ENCODE results near the gene IL31. TPM values are rescaled to one million over a fixed set of nuclear protein-coding genes. Genes with fewer than 3 reads are reported as not detected.

IL31 gene
- total and polyA plus RNA-seq, 8 donors = not detected

- no peak for DNase-seq
- Histone ChIP-seq H3K4me3 (no peak overlapping the region), H3K9me3 (no peaks in the 10 kb centered on the region), H3K4me1 (no peaks in the 10 kb centered on the region), H3K27ac (no peak overlapping the region), H3K36me3 (no peaks in the 10 kb centered on the region), H3K27me3 (no peaks in the 10 kb centered on the region)
- no peak for FAIRE-seq
- 76 to 84% methylated on average over 11 of the region's 11 CpGs for WGBS, 2 donors
- intact Hi-C loops (cut with DNase I) = loop anchor here in 1 of 3 donors (10.0 kb wide), 1 partner anchor 278 kb away; the partner anchor contains the start of gene CFAP251
- no peak for ATAC-seq
- TF ChIP-seq CTCF (IDR thresholded peaks at IDR 0.05) = no peak
These were observed 18.4 kb upstream of the IL31 start for GRCh38 chr12:122192441-122192840.

GRCh38 chr12:122190842-122191668, 17.0 kb upstream of the IL31 start:
- Histone ChIP-seq H3K27ac (no peak overlapping the region), H3K4me3 (no peak overlapping the region), H3K36me3 (no peaks in the 10 kb centered on the region), H3K4me1 (no peaks in the 10 kb centered on the region), H3K9me3 (no peaks in the 10 kb centered on the region), H3K27me3 (no peaks in the 10 kb centered on the region)
- peak; percentile 64 to 85 (median 75) for DNase-seq
- ATAC-seq = peak; percentile 82 to 100 (median 96)
- FAIRE-seq = no peak
- intact Hi-C loops (cut with DNase I) = loop anchor here in 1 of 3 donors (10.0 kb wide), 1 partner anchor 276 kb away; the partner anchor contains the start of gene CFAP251
- peak; percentile 53 to 73 (median 71) for TF ChIP-seq CTCF (IDR thresholded peaks at IDR 0.05)
- 50 to 57% methylated on average over 18 of the region's 18 CpGs for WGBS, 2 donors

DNA sequence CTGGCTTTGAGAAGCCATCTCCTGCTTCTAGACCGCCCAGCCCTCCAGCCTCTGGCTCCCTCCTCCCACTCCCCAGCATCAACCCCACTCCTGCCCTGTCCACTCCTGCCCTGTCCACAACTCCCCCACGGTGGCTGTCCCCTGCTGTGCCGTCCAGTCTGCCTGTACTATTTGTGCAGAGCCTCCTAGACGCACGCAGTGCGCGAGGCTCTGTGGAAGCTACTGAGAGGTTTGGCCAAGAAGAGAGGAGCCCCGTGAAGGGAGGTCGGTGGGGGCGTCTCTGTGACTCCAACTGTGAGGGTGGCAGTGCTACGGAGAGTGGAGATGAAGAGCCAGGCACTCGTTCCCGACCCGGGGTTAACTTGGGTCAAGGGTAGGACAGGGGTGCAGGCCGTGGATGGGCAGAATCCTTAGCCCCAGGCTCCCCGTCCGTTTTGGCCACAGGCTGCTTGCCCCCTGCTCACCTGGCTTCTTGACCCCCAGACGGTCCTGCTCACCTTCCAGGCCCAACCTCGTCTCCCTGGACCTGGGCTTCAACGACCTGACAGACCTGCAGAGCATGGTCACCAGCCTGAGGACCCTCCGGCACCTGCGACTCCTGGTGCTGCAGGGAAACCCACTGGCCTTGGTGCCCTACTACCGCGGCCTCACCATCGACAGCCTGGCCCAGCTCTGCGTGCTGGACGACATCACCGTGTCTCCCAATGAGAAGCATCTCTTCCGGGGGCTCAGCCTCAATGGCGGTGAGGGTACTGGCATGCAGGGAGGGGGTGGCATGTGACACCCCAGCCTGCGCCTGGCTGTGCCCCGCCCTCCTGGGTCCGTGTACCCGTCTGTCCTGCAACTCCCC, 15.8 kb upstream of the IL31 start:
- no peak overlapping the region for H3K4me3 ChIP-seq
- no peaks in the 10 kb centered on the region for H3K27me3 ChIP-seq
- no peak for TF ChIP-seq CTCF (IDR thresholded peaks at IDR 0.05)
- no peaks in the 10 kb centered on the region for H3K36me3 ChIP-seq
- H3K4me1 ChIP-seq = no peaks in the 10 kb centered on the region
- intact Hi-C loops (cut with DNase I) = loop anchor here in 1 of 3 donors (10.0 kb wide), 2 partner anchors 135 to 275 kb away; partner anchors contain the start of gene CFAP251
- FAIRE-seq (no peak), ATAC-seq (no peak), DNase-seq (peak in 1 of 6 donors; percentile 58)
- WGBS, 2 donors = 78 to 82% methylated on average over 32 to 34 of the region's 34 CpGs
- H3K9me3 ChIP-seq = no peaks in the 10 kb centered on the region
- H3K27ac ChIP-seq = no peak overlapping the region

DNA sequence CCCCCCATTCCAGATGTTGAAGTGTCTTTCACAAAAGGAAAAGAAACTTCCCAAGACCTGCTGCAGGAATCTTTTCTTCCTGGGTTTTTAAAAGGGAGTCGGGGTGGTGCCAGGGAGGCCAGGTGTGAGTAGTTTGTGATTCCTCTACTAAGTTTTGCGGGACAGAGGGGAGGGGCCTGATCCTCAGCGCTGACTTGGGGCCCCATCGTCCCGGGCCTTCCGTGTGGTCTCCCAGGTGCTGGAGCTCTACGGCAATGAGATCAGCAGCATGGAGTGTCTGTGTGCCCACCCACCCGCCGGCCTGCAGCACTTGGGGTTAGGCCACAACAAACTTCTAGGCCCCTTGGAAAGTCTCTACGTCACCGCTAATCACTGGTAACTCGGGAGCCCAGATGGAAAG, 13.4 kb upstream of the IL31 start:
- Histone ChIP-seq H3K36me3 (no peaks in the 10 kb centered on the region), H3K4me1 (peaks cover 0 to 4% (median 0%) of the 10 kb centered on the region in 3 donors), H3K27me3 (no peaks in the 10 kb centered on the region), H3K4me3 (no peak overlapping the region), H3K9me3 (no peaks in the 10 kb centered on the region), H3K27ac (no peak overlapping the region)
- intact Hi-C loops (cut with DNase I) = loop anchor here in 1 of 3 donors (10.0 kb wide), 1 partner anchor 133 kb away; no protein-coding TSS in a partner anchor
- TF ChIP-seq CTCF (IDR thresholded peaks at IDR 0.05) = no peak
- ATAC-seq (no peak), FAIRE-seq (no peak), DNase-seq (no peak)
- 75 to 80% methylated on average over 12 of the region's 12 CpGs for WGBS, 2 donors

All from pancreas (tissue), 10 donors.